Measurements from ENCODE around the gene KLHL17. TPM values are rescaled to one million over a fixed set of nuclear protein-coding genes. Genes with fewer than 3 reads are reported as not detected.

KLHL17 gene
- polyA plus RNA-seq, 4 donors: 3.9 to 11.9 (median 6.8) TPM

- H3K4me1 ChIP-seq (ENCODE audit: control insufficient read depth in 3 of 3, insufficient read depth in 2 of 3, low read depth in 1 of 3, low read length in 2 of 3): no peaks in the 10 kb centered on the region
- no peak for DNase-seq
- FAIRE-seq: no peak
- H3K36me3 ChIP-seq (ENCODE audit: control insufficient read depth in 3 of 3, insufficient read depth in 2 of 3, low read depth in 1 of 3, low read length in 3 of 3): peaks cover 5 to 100% (median 23%) of the 10 kb centered on the region in 3 donors
- no peak overlapping the region for H3K4me3 ChIP-seq (ENCODE audit: low read depth in 1 of 3, low read length in 3 of 3)
- 92 to 98% (median 96%) methylated on average over 22 to 23 of the region's 23 CpGs for WGBS, 3 donors
- H3K9me3 ChIP-seq (ENCODE audit: control insufficient read depth in 2 of 2, insufficient read depth in 1 of 2, low read depth in 1 of 2, low read length in 1 of 2): no peaks in the 10 kb centered on the region
- H3K27ac ChIP-seq (ENCODE audit: low read depth in 1 of 3, low read length in 2 of 3): no peak overlapping the region
- no peaks in the 10 kb centered on the region for H3K27me3 ChIP-seq (ENCODE audit: control insufficient read depth in 3 of 3, insufficient read depth in 3 of 3, low read length in 3 of 3)
These were observed 9.5 kb upstream of the KLHL17 start for GRCh38 chr1:950881-951280.

- Histone ChIP-seq H3K27ac (ENCODE audit: low read depth in 1 of 3, low read length in 2 of 3) (no peak overlapping the region), H3K9me3 (ENCODE audit: control insufficient read depth in 2 of 2, insufficient read depth in 1 of 2, low read depth in 1 of 2, low read length in 1 of 2) (no peaks in the 10 kb centered on the region), H3K27me3 (ENCODE audit: control insufficient read depth in 3 of 3, insufficient read depth in 3 of 3, low read length in 3 of 3) (no peaks in the 10 kb centered on the region), H3K36me3 (ENCODE audit: control insufficient read depth in 3 of 3, insufficient read depth in 2 of 3, low read depth in 1 of 3, low read length in 3 of 3) (peaks cover 5 to 100% (median 26%) of the 10 kb centered on the region in 3 donors), H3K4me1 (ENCODE audit: control insufficient read depth in 3 of 3, insufficient read depth in 2 of 3, low read depth in 1 of 3, low read length in 2 of 3) (no peaks in the 10 kb centered on the region), H3K4me3 (ENCODE audit: low read depth in 1 of 3, low read length in 3 of 3) (no peak overlapping the region)
- DNase-seq: no peak
- 79 to 85% (median 82%) methylated on average over 6 of the region's 6 CpGs for WGBS, 3 donors
- no peak for FAIRE-seq
These were observed 9.0 kb upstream of the KLHL17 start for GRCh38 chr1:951364-951763.

GRCh38 chr1:952201-952600, 8.2 kb upstream of the KLHL17 start:
- Histone ChIP-seq H3K27me3 (ENCODE audit: control insufficient read depth in 3 of 3, insufficient read depth in 3 of 3, low read length in 3 of 3) (no peaks in the 10 kb centered on the region), H3K9me3 (ENCODE audit: control insufficient read depth in 2 of 2, insufficient read depth in 1 of 2, low read depth in 1 of 2, low read length in 1 of 2) (no peaks in the 10 kb centered on the region), H3K4me1 (ENCODE audit: control insufficient read depth in 3 of 3, insufficient read depth in 2 of 3, low read depth in 1 of 3, low read length in 2 of 3) (no peaks in the 10 kb centered on the region), H3K27ac (ENCODE audit: low read depth in 1 of 3, low read length in 2 of 3) (no peak overlapping the region), H3K36me3 (ENCODE audit: control insufficient read depth in 3 of 3, insufficient read depth in 2 of 3, low read depth in 1 of 3, low read length in 3 of 3) (peaks cover 6 to 100% (median 26%) of the 10 kb centered on the region in 3 donors), H3K4me3 (ENCODE audit: low read depth in 1 of 3, low read length in 3 of 3) (no peak overlapping the region)
- no peak for FAIRE-seq
- WGBS, 3 donors: 90 to 93% (median 93%) methylated on average over 13 to 15 of the region's 15 CpGs
- no peak for DNase-seq

GRCh38 chr1:952603-953002, 7.8 kb upstream of the KLHL17 start:
- DNase-seq (no peak), FAIRE-seq (no peak)

GRCh38 chr1:953524-954320, 6.7 kb upstream of the KLHL17 start:
- FAIRE-seq (no peak), DNase-seq (no peak)
- Histone ChIP-seq H3K36me3 (ENCODE audit: control insufficient read depth in 3 of 3, insufficient read depth in 2 of 3, low read depth in 1 of 3, low read length in 3 of 3) (peaks cover 6 to 90% (median 19%) of the 10 kb centered on the region in 3 donors), H3K4me3 (ENCODE audit: low read depth in 1 of 3, low read length in 3 of 3) (no peak overlapping the region), H3K27ac (ENCODE audit: low read depth in 1 of 3, low read length in 2 of 3) (no peak overlapping the region), H3K27me3 (ENCODE audit: control insufficient read depth in 3 of 3, insufficient read depth in 3 of 3, low read length in 3 of 3) (no peaks in the 10 kb centered on the region), H3K9me3 (ENCODE audit: control insufficient read depth in 2 of 2, insufficient read depth in 1 of 2, low read depth in 1 of 2, low read length in 1 of 2) (no peaks in the 10 kb centered on the region), H3K4me1 (ENCODE audit: control insufficient read depth in 3 of 3, insufficient read depth in 2 of 3, low read depth in 1 of 3, low read length in 2 of 3) (peaks cover 0 to 5% (median 4%) of the 10 kb centered on the region in 3 donors)
- 91 to 93% (median 92%) methylated on average over 32 of the region's 32 CpGs for WGBS, 3 donors

More at GRCh38 chr1:952603-953002, 7.8 kb upstream of the KLHL17 start:
- peaks cover 6 to 100% (median 23%) of the 10 kb centered on the region in 3 donors for H3K36me3 ChIP-seq (ENCODE audit: control insufficient read depth in 3 of 3, insufficient read depth in 2 of 3, low read depth in 1 of 3, low read length in 3 of 3)
- no peaks in the 10 kb centered on the region for H3K9me3 ChIP-seq (ENCODE audit: control insufficient read depth in 2 of 2, insufficient read depth in 1 of 2, low read depth in 1 of 2, low read length in 1 of 2)
- H3K4me3 ChIP-seq (ENCODE audit: low read depth in 1 of 3, low read length in 3 of 3): no peak overlapping the region
- H3K27me3 ChIP-seq (ENCODE audit: control insufficient read depth in 3 of 3, insufficient read depth in 3 of 3, low read length in 3 of 3): no peaks in the 10 kb centered on the region
- H3K4me1 ChIP-seq (ENCODE audit: control insufficient read depth in 3 of 3, insufficient read depth in 2 of 3, low read depth in 1 of 3, low read length in 2 of 3): peaks cover 0 to 2% (median 2%) of the 10 kb centered on the region in 3 donors
- H3K27ac ChIP-seq (ENCODE audit: low read depth in 1 of 3, low read length in 2 of 3): no peak overlapping the region
- WGBS, 3 donors: 81 to 85% (median 84%) methylated on average over 6 to 7 of the region's 7 CpGs

GRCh38 chr1:954927-955326, 5.5 kb upstream of the KLHL17 start:
- no peak overlapping the region for H3K4me3 ChIP-seq (ENCODE audit: low read depth in 1 of 3, low read length in 3 of 3)
- H3K4me1 ChIP-seq (ENCODE audit: control insufficient read depth in 3 of 3, insufficient read depth in 2 of 3, low read depth in 1 of 3, low read length in 2 of 3): peaks cover under 1 to 5% (median 4%) of the 10 kb centered on the region in 3 donors
- DNase-seq (no peak), FAIRE-seq (no peak)
- peaks cover 0 to under 1% (median 0%) of the 10 kb centered on the region in 3 donors for H3K27me3 ChIP-seq (ENCODE audit: control insufficient read depth in 3 of 3, insufficient read depth in 3 of 3, low read length in 3 of 3)
- H3K27ac ChIP-seq (ENCODE audit: low read depth in 1 of 3, low read length in 2 of 3): no peak overlapping the region
- WGBS, 3 donors: 84 to 91% (median 90%) methylated on average over 13 of the region's 13 CpGs
- H3K36me3 ChIP-seq (ENCODE audit: control insufficient read depth in 3 of 3, insufficient read depth in 2 of 3, low read depth in 1 of 3, low read length in 3 of 3): peaks cover 6 to 78% (median 19%) of the 10 kb centered on the region in 3 donors
- no peaks in the 10 kb centered on the region for H3K9me3 ChIP-seq (ENCODE audit: control insufficient read depth in 2 of 2, insufficient read depth in 1 of 2, low read depth in 1 of 2, low read length in 1 of 2)

GRCh38 chr1:955474-955873, 4.9 kb upstream of the KLHL17 start:
- Histone ChIP-seq H3K4me1 (ENCODE audit: control insufficient read depth in 3 of 3, insufficient read depth in 2 of 3, low read depth in 1 of 3, low read length in 2 of 3) (peaks cover 2 to 9% (median 4%) of the 10 kb centered on the region in 3 donors), H3K36me3 (ENCODE audit: control insufficient read depth in 3 of 3, insufficient read depth in 2 of 3, low read depth in 1 of 3, low read length in 3 of 3) (peaks cover 6 to 73% (median 19%) of the 10 kb centered on the region in 3 donors), H3K9me3 (ENCODE audit: control insufficient read depth in 2 of 2, insufficient read depth in 1 of 2, low read depth in 1 of 2, low read length in 1 of 2) (no peaks in the 10 kb centered on the region), H3K27me3 (ENCODE audit: control insufficient read depth in 3 of 3, insufficient read depth in 3 of 3, low read length in 3 of 3) (peaks cover 0 to 4% (median 0%) of the 10 kb centered on the region in 3 donors), H3K27ac (ENCODE audit: low read depth in 1 of 3, low read length in 2 of 3) (no peak overlapping the region), H3K4me3 (ENCODE audit: low read depth in 1 of 3, low read length in 3 of 3) (no peak overlapping the region)
- DNase-seq (no peak), FAIRE-seq (no peak)
- 77 to 89% (median 78%) methylated on average over 6 of the region's 6 CpGs for WGBS, 3 donors

- Histone ChIP-seq H3K27ac (ENCODE audit: low read depth in 1 of 3, low read length in 2 of 3) (no peak overlapping the region), H3K4me1 (ENCODE audit: control insufficient read depth in 3 of 3, insufficient read depth in 2 of 3, low read depth in 1 of 3, low read length in 2 of 3) (peaks cover 2 to 9% (median 4%) of the 10 kb centered on the region in 3 donors), H3K4me3 (ENCODE audit: low read depth in 1 of 3, low read length in 3 of 3) (no peak overlapping the region), H3K27me3 (ENCODE audit: control insufficient read depth in 3 of 3, insufficient read depth in 3 of 3, low read length in 3 of 3) (peaks cover 0 to 9% (median 0%) of the 10 kb centered on the region in 3 donors), H3K36me3 (ENCODE audit: control insufficient read depth in 3 of 3, insufficient read depth in 2 of 3, low read depth in 1 of 3, low read length in 3 of 3) (peaks cover 6 to 61% (median 16%) of the 10 kb centered on the region in 3 donors), H3K9me3 (ENCODE audit: control insufficient read depth in 2 of 2, insufficient read depth in 1 of 2, low read depth in 1 of 2, low read length in 1 of 2) (no peaks in the 10 kb centered on the region)
- DNase-seq (no peak), FAIRE-seq (no peak)
- 88 to 94% (median 89%) methylated on average over 11 of the region's 11 CpGs for WGBS, 3 donors
These were observed 3.7 kb upstream of the KLHL17 start for GRCh38 chr1:956636-957035.
